ENCODE data around the gene MICA. TPM values are rescaled to one million over a fixed set of nuclear protein-coding genes. Genes with fewer than 3 reads are reported as not detected.
"Not testable (repeated sequence)": the region's sequence is repeated elsewhere in the genome, so short reads cannot be mapped to it uniquely, and the experiment has no call there.

MICA gene
- polyA plus RNA-seq, 1 donor, result 4.2 TPM

- H3K36me3 ChIP-seq (ENCODE audit: control insufficient read depth, insufficient read depth, low read length), result no peaks in the 10 kb centered on the region
- peaks cover 3% of the 10 kb centered on the region for H3K9me3 ChIP-seq (ENCODE audit: control insufficient read depth, low read depth, low read length)
- peaks cover 8% of the 10 kb centered on the region for H3K4me1 ChIP-seq (ENCODE audit: control insufficient read depth, insufficient read depth, low read length)
- H3K27me3 ChIP-seq (ENCODE audit: control insufficient read depth, insufficient read depth, low read length), result peaks cover 33% of the 10 kb centered on the region
- H3K27ac ChIP-seq (ENCODE audit: low read length), result no peak overlapping the region
- no peak for DNase-seq
- no peak overlapping the region for H3K4me3 ChIP-seq (ENCODE audit: low read length)
These were observed 4.3 kb downstream of the MICA start for GRCh38 chr6:31407699-31408098.

DNA sequence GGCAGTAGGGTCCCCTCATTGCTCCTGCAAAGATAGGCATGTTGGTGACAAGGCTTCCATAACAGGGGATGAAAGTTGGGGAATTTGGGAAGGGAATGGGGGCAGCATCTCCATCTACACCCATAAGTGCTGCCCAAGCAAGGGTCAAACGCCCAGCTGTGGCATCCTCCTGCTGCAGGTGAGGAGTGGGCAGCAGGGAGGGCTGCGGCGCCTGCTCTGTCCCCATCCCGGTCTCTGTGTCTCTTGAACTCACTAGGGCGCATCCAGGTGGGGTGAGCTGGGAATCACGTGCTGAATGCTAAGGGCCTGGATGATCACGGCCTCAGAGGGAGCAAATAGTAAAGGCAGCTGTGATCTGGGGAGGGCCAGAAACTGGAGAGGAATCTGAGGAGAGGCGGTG, 9.1 kb downstream of the MICA start:
- H3K4me3 ChIP-seq (ENCODE audit: low read length), result no peak overlapping the region
- H3K9me3 ChIP-seq (ENCODE audit: control insufficient read depth, low read depth, low read length), result no peaks in the 10 kb centered on the region
- no peak for DNase-seq
- peaks cover 3% of the 10 kb centered on the region for H3K27me3 ChIP-seq (ENCODE audit: control insufficient read depth, insufficient read depth, low read length)
- WGBS (ENCODE audit: insufficient coverage, low lambda C conversion rate), result no CpG with 5 or more reads among the region's 8 CpGs
- no peaks in the 10 kb centered on the region for H3K36me3 ChIP-seq (ENCODE audit: control insufficient read depth, insufficient read depth, low read length)
- H3K27ac ChIP-seq (ENCODE audit: low read length), result no peak overlapping the region
- H3K4me1 ChIP-seq (ENCODE audit: control insufficient read depth, insufficient read depth, low read length), result no peaks in the 10 kb centered on the region

DNA sequence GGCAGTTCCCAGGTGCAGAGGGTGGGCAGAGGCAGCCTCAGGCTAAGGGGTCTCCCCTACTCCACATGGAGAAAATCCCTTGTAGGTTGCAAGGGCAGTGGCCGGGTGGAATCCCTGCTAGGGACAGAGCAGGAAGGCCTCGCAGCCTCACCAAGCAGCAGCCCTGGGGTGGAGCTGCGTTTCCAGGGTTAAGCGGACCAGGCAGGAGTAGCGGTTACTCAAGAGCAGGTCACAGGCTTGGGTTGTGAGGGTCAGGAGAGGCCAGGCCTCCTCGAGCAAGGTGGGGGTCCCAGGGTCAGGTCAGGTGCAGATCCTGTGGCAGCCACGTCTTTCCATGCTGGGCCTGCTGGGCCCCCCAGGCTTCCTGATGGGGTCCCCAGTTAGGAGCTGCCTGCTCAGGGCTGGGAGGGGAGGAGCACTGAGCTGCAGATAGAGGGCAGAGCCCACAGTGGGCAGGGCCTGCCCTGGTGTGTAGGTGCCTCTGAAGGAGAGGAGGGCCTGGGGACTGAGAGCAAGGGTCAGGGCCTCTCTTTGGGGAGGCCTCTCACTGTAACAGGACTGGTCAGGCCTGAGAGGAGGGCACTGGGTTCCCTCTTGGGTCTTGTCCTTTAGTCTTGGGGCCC, 10.9 kb downstream of the MICA start:
- not testable (repeated sequence) for H3K36me3 ChIP-seq (ENCODE audit: control insufficient read depth, insufficient read depth, low read length); H3K4me3 ChIP-seq (ENCODE audit: low read length); H3K9me3 ChIP-seq (ENCODE audit: control insufficient read depth, low read depth, low read length); DNase-seq; H3K27ac ChIP-seq (ENCODE audit: low read length); H3K27me3 ChIP-seq (ENCODE audit: control insufficient read depth, insufficient read depth, low read length); H3K4me1 ChIP-seq (ENCODE audit: control insufficient read depth, insufficient read depth, low read length)
- WGBS (ENCODE audit: insufficient coverage, low lambda C conversion rate), result no CpG with 5 or more reads among the region's 7 CpGs

- peaks cover under 1% of the 10 kb centered on the region for H3K27me3 ChIP-seq (ENCODE audit: control insufficient read depth, insufficient read depth, low read length)
- no peak for DNase-seq
- H3K4me3 ChIP-seq (ENCODE audit: low read length), result no peak overlapping the region
- no CpG with 5 or more reads among the region's 6 CpGs for WGBS (ENCODE audit: insufficient coverage, low lambda C conversion rate)
- no peak overlapping the region for H3K27ac ChIP-seq (ENCODE audit: low read length)
- no peaks in the 10 kb centered on the region for H3K36me3 ChIP-seq (ENCODE audit: control insufficient read depth, insufficient read depth, low read length)
- H3K9me3 ChIP-seq (ENCODE audit: control insufficient read depth, low read depth, low read length), result no peaks in the 10 kb centered on the region
- no peaks in the 10 kb centered on the region for H3K4me1 ChIP-seq (ENCODE audit: control insufficient read depth, insufficient read depth, low read length)
These were observed 11.4 kb downstream of the MICA start for GRCh38 chr6:31414771-31415265.

- no peaks in the 10 kb centered on the region for H3K9me3 ChIP-seq (ENCODE audit: control insufficient read depth, low read depth, low read length)
- no peak for DNase-seq
These were observed 13.1 kb downstream of the MICA start for GRCh38 chr6:31416394-31417014.

GRCh38 chr6:31418251-31418650, 14.9 kb downstream of the MICA start:
- H3K27ac ChIP-seq (ENCODE audit: low read length), result no peak overlapping the region
- no peak for DNase-seq
- H3K9me3 ChIP-seq (ENCODE audit: control insufficient read depth, low read depth, low read length), result no peaks in the 10 kb centered on the region
- H3K36me3 ChIP-seq (ENCODE audit: control insufficient read depth, insufficient read depth, low read length), result no peaks in the 10 kb centered on the region
- no peaks in the 10 kb centered on the region for H3K4me1 ChIP-seq (ENCODE audit: control insufficient read depth, insufficient read depth, low read length)
- no peak overlapping the region for H3K4me3 ChIP-seq (ENCODE audit: low read length)
- no CpG with 5 or more reads among the region's 3 CpGs for WGBS (ENCODE audit: insufficient coverage, low lambda C conversion rate)
- peaks cover 9% of the 10 kb centered on the region for H3K27me3 ChIP-seq (ENCODE audit: control insufficient read depth, insufficient read depth, low read length)

More at GRCh38 chr6:31416394-31417014, 13.1 kb downstream of the MICA start:
- Histone ChIP-seq H3K4me3 (ENCODE audit: low read length) (no peak overlapping the region), H3K27ac (ENCODE audit: low read length) (no peak overlapping the region), H3K27me3 (ENCODE audit: control insufficient read depth, insufficient read depth, low read length) (peaks cover 6% of the 10 kb centered on the region), H3K36me3 (ENCODE audit: control insufficient read depth, insufficient read depth, low read length) (no peaks in the 10 kb centered on the region), H3K4me1 (ENCODE audit: control insufficient read depth, insufficient read depth, low read length) (no peaks in the 10 kb centered on the region)
- WGBS (ENCODE audit: insufficient coverage, low lambda C conversion rate), result no CpG with 5 or more reads among the region's 5 CpGs

- WGBS (ENCODE audit: insufficient coverage, low lambda C conversion rate), result 67% methylated on average over 1 of the region's 2 CpGs
These were observed 16.4 kb downstream of the MICA start for GRCh38 chr6:31419842-31420241.

DNA sequence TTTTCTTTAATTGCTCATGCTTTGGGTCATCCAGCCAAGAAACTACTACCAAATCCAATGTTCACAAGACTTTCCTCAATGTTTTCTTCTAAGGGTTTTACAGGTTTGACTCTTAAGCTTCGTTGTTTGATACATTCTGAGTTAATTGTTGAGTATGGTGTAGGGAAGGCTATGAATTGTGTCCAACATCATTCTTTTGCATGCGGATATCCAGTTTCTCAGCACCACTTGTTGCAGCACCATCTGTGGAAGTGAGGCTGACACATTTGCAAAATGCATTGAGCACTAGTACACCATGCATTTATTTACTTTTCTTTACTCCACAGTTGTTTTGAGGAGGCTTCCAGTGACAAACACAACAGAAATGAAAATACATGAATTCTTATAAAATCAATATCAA, 17.2 kb downstream of the MICA start:
- DNase-seq, result no peak
- no peaks in the 10 kb centered on the region for H3K9me3 ChIP-seq (ENCODE audit: control insufficient read depth, low read depth, low read length)
- WGBS (ENCODE audit: insufficient coverage, low lambda C conversion rate), result no CpG with 5 or more reads among the region's 2 CpGs
- no peaks in the 10 kb centered on the region for H3K4me1 ChIP-seq (ENCODE audit: control insufficient read depth, insufficient read depth, low read length)
- H3K27ac ChIP-seq (ENCODE audit: low read length), result no peak overlapping the region
- H3K27me3 ChIP-seq (ENCODE audit: control insufficient read depth, insufficient read depth, low read length), result peaks cover 9% of the 10 kb centered on the region
- no peak overlapping the region for H3K4me3 ChIP-seq (ENCODE audit: low read length)
- no peaks in the 10 kb centered on the region for H3K36me3 ChIP-seq (ENCODE audit: control insufficient read depth, insufficient read depth, low read length)

More at GRCh38 chr6:31419842-31420241, 16.4 kb downstream of the MICA start:
- no peak for DNase-seq
- Histone ChIP-seq H3K27me3 (ENCODE audit: control insufficient read depth, insufficient read depth, low read length) (peaks cover 9% of the 10 kb centered on the region), H3K4me3 (ENCODE audit: low read length) (no peak overlapping the region), H3K9me3 (ENCODE audit: control insufficient read depth, low read depth, low read length) (no peaks in the 10 kb centered on the region), H3K27ac (ENCODE audit: low read length) (no peak overlapping the region), H3K36me3 (ENCODE audit: control insufficient read depth, insufficient read depth, low read length) (no peaks in the 10 kb centered on the region), H3K4me1 (ENCODE audit: control insufficient read depth, insufficient read depth, low read length) (no peaks in the 10 kb centered on the region)

- Histone ChIP-seq H3K36me3 (ENCODE audit: control insufficient read depth, insufficient read depth, low read length) (no peaks in the 10 kb centered on the region), H3K27me3 (ENCODE audit: control insufficient read depth, insufficient read depth, low read length) (peaks cover 9% of the 10 kb centered on the region), H3K9me3 (ENCODE audit: control insufficient read depth, low read depth, low read length) (no peaks in the 10 kb centered on the region), H3K4me1 (ENCODE audit: control insufficient read depth, insufficient read depth, low read length) (no peaks in the 10 kb centered on the region), H3K27ac (ENCODE audit: low read length) (no peak overlapping the region), H3K4me3 (ENCODE audit: low read length) (no peak overlapping the region)
- WGBS (ENCODE audit: insufficient coverage, low lambda C conversion rate), result no CpG with 5 or more reads among the region's 3 CpGs
- DNase-seq, result no peak
These were observed 19.2 kb downstream of the MICA start for GRCh38 chr6:31422587-31422986.

- Histone ChIP-seq H3K9me3 (ENCODE audit: control insufficient read depth, low read depth, low read length) (no peaks in the 10 kb centered on the region), H3K27me3 (ENCODE audit: control insufficient read depth, insufficient read depth, low read length) (peaks cover 9% of the 10 kb centered on the region), H3K4me1 (ENCODE audit: control insufficient read depth, insufficient read depth, low read length) (no peaks in the 10 kb centered on the region), H3K4me3 (ENCODE audit: low read length) (no peak overlapping the region), H3K27ac (ENCODE audit: low read length) (no peak overlapping the region), H3K36me3 (ENCODE audit: control insufficient read depth, insufficient read depth, low read length) (no peaks in the 10 kb centered on the region)
- WGBS (ENCODE audit: insufficient coverage, low lambda C conversion rate), result no CpG with 5 or more reads among the region's 3 CpGs
- DNase-seq, result no peak
These were observed 20.2 kb downstream of the MICA start for GRCh38 chr6:31423550-31423949.
